Transverse colon (tissue), 3 donors: ENCODE measurements around the gene ZBTB48.

Experiments used
- CTCF ChIP-seq, 5 experiments: fragments of 200-600 bp in 3 of 5; fragments of 450-650 bp in 2 of 5; sonication (generic) in 3 of 5; IDR thresholded peaks; 1 replicate in 2 of 5; 2 replicates in 3 of 5; pipeline ENCODE4 v1.5.1; 2016 to 2017; ENCODE audit warnings: antibody characterized with exemption in 5 of 5, inconsistent platforms in 3 of 5, mild to moderate bottlenecking in 2 of 5, moderate library complexity in 1 of 5
- POLR2A ChIP-seq: fragments of 450-650 bp; IDR thresholded peaks from one replicate; pipeline ENCODE4 v1.6.1; 2016; ENCODE audit warnings: antibody characterized with exemption, mild to moderate bottlenecking, moderate library complexity

- TF ChIP-seq CTCF (IDR thresholded peaks at IDR 0.05) (no peak), POLR2A (no peak)
Measured at GRCh38 chr1:6621429-6622391, 41.9 kb downstream of the ZBTB48 start.
